Esophagus (tissue), 2 donors: ENCODE data around the gene WDFY4. TPM values are rescaled to one million over a fixed set of nuclear protein-coding genes. Genes with fewer than 3 reads are reported as not detected.

ENCODE experiments used
- H3K27ac ChIP-seq, 2 donors: one replicate each; pipeline ENCODE4 v1.5.1; 2013; ENCODE audit warnings: low read depth in 2 of 2, mild to moderate bottlenecking in 2 of 2, inconsistent platforms in 1 of 2, low read length in 1 of 2, moderate library complexity in 1 of 2
- H3K27me3 ChIP-seq, 2 donors: one replicate each; pipeline ENCODE4 v1.6.1; 2013; ENCODE audit warnings: low read length in 2 of 2, control low read depth in 1 of 2, mild to moderate bottlenecking in 1 of 2; ENCODE audit not compliant: insufficient read depth in 2 of 2, control insufficient read depth in 1 of 2
- H3K36me3 ChIP-seq, 2 donors: one replicate each; pipeline ENCODE4 v1.6.1; 2013; ENCODE audit warnings: low read length in 1 of 2; ENCODE audit not compliant: control insufficient read depth in 2 of 2, insufficient read depth in 2 of 2
- H3K4me1 ChIP-seq, 2 donors: one replicate each; pipeline ENCODE4 v1.6.1; 2013; ENCODE audit warnings: low read length in 1 of 2; ENCODE audit not compliant: control insufficient read depth in 2 of 2, insufficient read depth in 2 of 2
- H3K4me3 ChIP-seq, 2 donors: one replicate each; pipeline ENCODE4 v1.5.1; 2013; ENCODE audit warnings: low read length in 2 of 2, mild to moderate bottlenecking in 2 of 2, low read depth in 1 of 2, moderate library complexity in 1 of 2
- H3K9me3 ChIP-seq, 2 donors: one replicate each; pipeline ENCODE4 v1.6.1; 2013; ENCODE audit warnings: mild to moderate bottlenecking in 2 of 2, low read depth in 1 of 2, low read length in 1 of 2, moderate library complexity in 1 of 2; ENCODE audit not compliant: control insufficient read depth in 2 of 2, insufficient read depth in 1 of 2
- WGBS, 2 donors: extraction: QIAGEN DNeasy Blood & Tissue Kit; methylation state at CpG; one replicate each; pipeline ENCODE4 v1.1.7; 2013; 5-methylcytosine and 5-hydroxymethylcytosine counted together
- polyA plus RNA-seq, 2 donors: library from polyadenylated mRNA; stranded (reverse); fragments of 200-250 nt; gene quantifications; one replicate each; pipeline ENCODE4 v1.2.3, GENCODE V29; 2013
- donor health status: healthy with polysubstance abuse.
- donor health status: Bipolar disorder and iron deficiency.

Gene WDFY4
- polyA plus RNA-seq, 2 donors = 0.43 to 0.79 TPM

GRCh38 chr10:48842231-48842630, 157.6 kb downstream of the WDFY4 start:
- no peak overlapping the region for H3K4me3 ChIP-seq
- no peaks in the 10 kb centered on the region for H3K4me1 ChIP-seq
- H3K36me3 ChIP-seq = no peaks in the 10 kb centered on the region
- WGBS, 2 donors = 90 to 91% methylated on average over 11 of the region's 11 CpGs
- no peaks in the 10 kb centered on the region for H3K9me3 ChIP-seq
- no peak overlapping the region for H3K27ac ChIP-seq
- H3K27me3 ChIP-seq = no peaks in the 10 kb centered on the region

- H3K4me3 ChIP-seq = no peak overlapping the region
- H3K27ac ChIP-seq = no peak overlapping the region
- no peaks in the 10 kb centered on the region for H3K4me1 ChIP-seq
- no peaks in the 10 kb centered on the region for H3K36me3 ChIP-seq
- H3K27me3 ChIP-seq = no peaks in the 10 kb centered on the region
- no peaks in the 10 kb centered on the region for H3K9me3 ChIP-seq
Measured at GRCh38 chr10:48843198-48843597, 158.5 kb downstream of the WDFY4 start.

- Histone ChIP-seq H3K27me3 (no peaks in the 10 kb centered on the region), H3K9me3 (no peaks in the 10 kb centered on the region), H3K36me3 (no peaks in the 10 kb centered on the region), H3K27ac (no peak overlapping the region), H3K4me3 (no peak overlapping the region), H3K4me1 (no peaks in the 10 kb centered on the region)
- WGBS, 2 donors = 89 to 91% methylated on average over 3 of the region's 3 CpGs
Measured at GRCh38 chr10:48844616-48845015, 159.9 kb downstream of the WDFY4 start.

- Histone ChIP-seq H3K4me1 (no peaks in the 10 kb centered on the region), H3K27ac (no peak overlapping the region), H3K36me3 (no peaks in the 10 kb centered on the region), H3K27me3 (no peaks in the 10 kb centered on the region), H3K9me3 (no peaks in the 10 kb centered on the region), H3K4me3 (no peak overlapping the region)
- 72 to 76% methylated on average over 2 of the region's 2 CpGs for WGBS, 2 donors
Measured at GRCh38 chr10:48845512-48845911, 160.8 kb downstream of the WDFY4 start.

- Histone ChIP-seq H3K4me3 (no peak overlapping the region), H3K4me1 (no peaks in the 10 kb centered on the region), H3K27me3 (no peaks in the 10 kb centered on the region), H3K36me3 (no peaks in the 10 kb centered on the region), H3K9me3 (no peaks in the 10 kb centered on the region), H3K27ac (no peak overlapping the region)
- 90 to 93% methylated on average over 5 of the region's 5 CpGs for WGBS, 2 donors
Measured at GRCh38 chr10:48847691-48848090, 163.0 kb downstream of the WDFY4 start.

GRCh38 chr10:48856855-48857254, 172.2 kb downstream of the WDFY4 start:
- H3K4me3 ChIP-seq = no peak overlapping the region
- no peaks in the 10 kb centered on the region for H3K9me3 ChIP-seq
- no peaks in the 10 kb centered on the region for H3K36me3 ChIP-seq
- H3K27ac ChIP-seq = no peak overlapping the region
- H3K4me1 ChIP-seq = no peaks in the 10 kb centered on the region
- H3K27me3 ChIP-seq = no peaks in the 10 kb centered on the region

GRCh38 chr10:48872234-48872633, 187.6 kb downstream of the WDFY4 start:
- Histone ChIP-seq H3K27ac (no peak overlapping the region), H3K4me3 (no peak overlapping the region), H3K4me1 (no peaks in the 10 kb centered on the region), H3K36me3 (no peaks in the 10 kb centered on the region), H3K27me3 (no peaks in the 10 kb centered on the region), H3K9me3 (no peaks in the 10 kb centered on the region)
- WGBS, 2 donors = 79 to 85% methylated on average over 1 of the region's 1 CpG

GRCh38 chr10:48878091-48878490, 193.4 kb downstream of the WDFY4 start:
- Histone ChIP-seq H3K27me3 (no peaks in the 10 kb centered on the region), H3K9me3 (no peaks in the 10 kb centered on the region), H3K4me1 (no peaks in the 10 kb centered on the region), H3K4me3 (no peak overlapping the region), H3K27ac (no peak overlapping the region), H3K36me3 (no peaks in the 10 kb centered on the region)
- WGBS, 2 donors = 78 to 84% methylated on average over 3 of the region's 3 CpGs

- 62 to 65% methylated on average over 5 of the region's 5 CpGs for WGBS, 2 donors
- no peaks in the 10 kb centered on the region for H3K9me3 ChIP-seq
- no peaks in the 10 kb centered on the region for H3K27me3 ChIP-seq
- H3K27ac ChIP-seq = no peak overlapping the region
- no peaks in the 10 kb centered on the region for H3K36me3 ChIP-seq
- H3K4me3 ChIP-seq = no peak overlapping the region
- H3K4me1 ChIP-seq = no peaks in the 10 kb centered on the region
Measured at GRCh38 chr10:48879451-48879850, 194.8 kb downstream of the WDFY4 start.

- no peaks in the 10 kb centered on the region for H3K36me3 ChIP-seq
- no peak overlapping the region for H3K27ac ChIP-seq
- WGBS, 2 donors = 61 to 70% methylated on average over 11 of the region's 11 CpGs
Measured at GRCh38 chr10:48880016-48880705, 195.5 kb downstream of the WDFY4 start.

More at GRCh38 chr10:48880016-48880705, 195.5 kb downstream of the WDFY4 start:
- Histone ChIP-seq H3K4me3 (no peak overlapping the region), H3K27me3 (no peaks in the 10 kb centered on the region), H3K9me3 (no peaks in the 10 kb centered on the region), H3K4me1 (no peaks in the 10 kb centered on the region)
